Karpas-422 (cell line): ENCODE measurements around the gene WBP4. TPM values are rescaled to one million over a fixed set of nuclear protein-coding genes. Genes with fewer than 3 reads are reported as not detected.
A peak's percentile ranks its signal among the peaks of the same experiment; 100 is the strongest.
"Not testable (repeated sequence)": the region's sequence is repeated elsewhere in the genome, so short reads cannot be mapped to it uniquely, and the experiment has no call there.

Experiments
- DNase-seq: peaks from one replicate; pipeline ENCODE4 v3.0.0-alpha.2; 2015
- H2AFZ ChIP-seq: fragments of 200-600 bp; sonication (generic); 2 replicates; pipeline ENCODE4 v1.6.1; 2014; ENCODE audit warnings: antibody characterized with exemption, low read length, mixed read lengths
- H3K27ac ChIP-seq: fragments of 200-600 bp; sonication (generic); 2 replicates; pipeline ENCODE4 v1.5.1; 2014; ENCODE audit warnings: mild to moderate bottlenecking, low read length, moderate library complexity
- H3K27me3 ChIP-seq: fragments of 200-600 bp; sonication (generic); 2 replicates; pipeline ENCODE4 v1.6.1; 2014; ENCODE audit warnings: low read length, mixed read lengths
- H3K36me3 ChIP-seq: fragments of 200-600 bp; sonication (generic); 2 replicates; pipeline ENCODE4 v1.6.1; 2014; ENCODE audit warnings: low read length, mixed read lengths; ENCODE audit not compliant: insufficient read depth
- H3K4me1 ChIP-seq: fragments of 200-600 bp; sonication (generic); 2 replicates; pipeline ENCODE4 v1.6.1; 2014; ENCODE audit warnings: mild to moderate bottlenecking, low read length, mixed read lengths
- H3K4me2 ChIP-seq: fragments of 200-600 bp; sonication (generic); 2 replicates; pipeline ENCODE4 v1.6.1; 2014; ENCODE audit warnings: low read length, low read depth, mild to moderate bottlenecking; ENCODE audit not compliant: poor library complexity, severe bottlenecking
- H3K4me3 ChIP-seq: fragments of 200-600 bp; sonication (generic); 2 replicates; pipeline ENCODE4 v1.5.1; 2014; ENCODE audit warnings: mild to moderate bottlenecking, antibody characterized with exemption, low read length, mixed read lengths
- H3K79me2 ChIP-seq: fragments of 200-600 bp; sonication (generic); 2 replicates; pipeline ENCODE4 v1.6.1; 2014; ENCODE audit warnings: mild to moderate bottlenecking, low read length, mixed read lengths
- H3K9ac ChIP-seq: fragments of 200-600 bp; sonication (generic); 2 replicates; pipeline ENCODE4 v1.6.0; 2014; ENCODE audit warnings: low read length
- H3K9me2 ChIP-seq: fragments of 200-600 bp; sonication (generic), shearing (Covaris generic); replicated peaks from 2 replicates; pipeline ENCODE4 v1.6.0; 2014; ENCODE audit warnings: mild to moderate bottlenecking, low read length, moderate library complexity; ENCODE audit not compliant: insufficient read depth
- H3K9me3 ChIP-seq: fragments of 300-700, 200-600 bp; sonication (generic); 2 replicates; pipeline ENCODE4 v1.6.1; 2014; ENCODE audit warnings: low read length, mixed read lengths
- H4K20me1 ChIP-seq: fragments of 200-600 bp; sonication (generic); 2 replicates; pipeline ENCODE4 v1.6.1; 2014; ENCODE audit warnings: mild to moderate bottlenecking, antibody characterized with exemption, low read length, low read depth; ENCODE audit not compliant: insufficient read depth
- total RNA-seq: library from RNA; depleted of rRNA; stranded (reverse); fragments of >200 nt; shearing (Covaris generic); gene quantifications from 2 replicates; pipeline ENCODE4 v1.2.3, GENCODE V29; 2014; ENCODE audit warnings: low replicate concordance

Gene WBP4
- total RNA-seq, 1 experiment from 2014 or later = 4.5 TPM

DNA sequence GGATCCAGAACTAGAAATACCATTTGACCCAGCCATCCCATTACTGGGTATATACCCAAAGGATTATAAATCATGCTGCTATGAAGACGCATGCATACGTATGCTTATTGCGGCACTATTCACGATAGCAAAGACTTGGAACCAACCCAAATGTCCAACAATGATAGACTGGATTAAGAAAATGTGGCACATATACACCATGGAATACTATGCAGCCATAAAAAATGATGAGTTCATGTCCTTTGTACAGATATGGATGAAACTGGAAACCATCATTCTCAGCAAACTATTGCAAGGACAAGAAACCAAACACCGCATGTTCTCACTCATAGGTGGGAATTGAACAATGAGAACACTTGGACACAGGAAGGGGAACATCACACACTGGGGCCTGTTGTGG is 24.8 kb upstream of the WBP4 start:
- DNase-seq, H3K36me3 ChIP-seq, H3K27ac ChIP-seq, H4K20me1 ChIP-seq, H3K9ac ChIP-seq, H3K27me3 ChIP-seq, H3K4me1 ChIP-seq, H3K9me2 ChIP-seq, H3K9me3 ChIP-seq, H3K4me2 ChIP-seq, H2AFZ ChIP-seq, H3K4me3 ChIP-seq, H3K79me2 ChIP-seq: not testable (repeated sequence)

DNA sequence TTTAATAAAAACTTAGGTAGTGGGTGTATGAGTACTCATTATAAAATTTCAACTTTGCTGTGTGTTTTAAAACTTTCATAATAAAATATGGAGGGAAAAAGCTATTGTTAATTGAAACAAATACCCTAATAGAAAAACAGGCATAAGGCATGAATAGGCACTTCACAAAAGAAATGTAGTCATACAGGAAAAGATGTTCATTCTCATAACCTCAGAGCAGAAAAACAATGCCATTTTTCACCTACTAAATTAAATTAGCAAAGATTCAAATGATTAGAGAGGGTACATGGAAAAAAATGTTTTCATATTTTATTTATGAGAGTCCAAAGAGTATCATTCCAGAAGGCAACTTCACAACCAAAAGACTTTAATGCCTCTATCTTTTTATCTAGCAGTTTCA is 21.6 kb upstream of the WBP4 start:
- Histone ChIP-seq H3K9me3 (no peaks in the 10 kb centered on the region), H3K9ac (no peak overlapping the region), H3K9me2 (no peaks in the 10 kb centered on the region), H3K27ac (no peak overlapping the region), H4K20me1 (no peaks in the 10 kb centered on the region), H3K4me1 (no peaks in the 10 kb centered on the region), H3K79me2 (no peaks in the 10 kb centered on the region), H3K36me3 (no peaks in the 10 kb centered on the region), H2AFZ (no peak overlapping the region), H3K4me3 (no peak overlapping the region), H3K4me2 (no peak overlapping the region), H3K27me3 (no peaks in the 10 kb centered on the region)
- DNase-seq = no peak

DNA sequence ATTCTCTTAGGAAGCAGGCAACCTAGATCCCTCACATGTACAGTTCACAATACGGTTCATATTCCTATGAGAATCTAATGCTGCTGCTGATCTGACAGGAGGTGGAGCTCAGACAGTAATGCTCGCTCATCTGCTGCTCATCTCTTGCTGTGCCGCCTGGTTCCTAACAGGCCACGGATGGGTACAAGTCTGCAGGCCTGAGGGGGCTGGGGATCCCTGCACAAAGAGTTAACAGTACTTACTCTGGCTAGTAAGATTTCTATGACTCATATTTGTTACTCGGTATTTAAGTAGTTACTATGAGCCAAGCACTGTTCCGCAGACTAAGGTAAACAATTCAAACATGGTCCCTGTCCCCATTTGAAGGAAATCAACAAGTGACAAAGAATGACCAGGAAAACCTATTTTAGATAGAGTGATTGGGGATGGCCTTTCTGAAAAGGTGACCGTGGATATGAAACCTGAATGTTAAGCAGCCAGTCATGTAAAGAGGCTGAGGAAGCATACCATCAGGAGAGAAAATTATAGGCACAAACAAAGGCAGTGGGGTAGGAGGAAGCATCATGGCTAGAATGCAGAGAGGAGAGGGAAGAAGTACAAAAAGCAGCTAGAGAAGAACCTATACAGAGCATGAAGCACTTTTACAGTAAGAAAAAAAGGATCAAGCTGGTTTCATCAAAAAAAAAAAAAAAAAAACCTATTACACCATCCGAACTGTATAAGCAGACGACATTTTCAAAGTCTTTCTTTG is 20.6 kb upstream of the WBP4 start:
- Histone ChIP-seq H3K36me3 (no peaks in the 10 kb centered on the region), H3K27me3 (no peaks in the 10 kb centered on the region), H3K9me3 (no peaks in the 10 kb centered on the region), H3K79me2 (no peaks in the 10 kb centered on the region), H3K4me2 (no peak overlapping the region), H3K9me2 (no peaks in the 10 kb centered on the region), H2AFZ (no peak overlapping the region), H3K9ac (no peak overlapping the region), H4K20me1 (no peaks in the 10 kb centered on the region), H3K4me3 (no peak overlapping the region), H3K27ac (no peak overlapping the region), H3K4me1 (no peaks in the 10 kb centered on the region)
- DNase-seq = no peak

DNA sequence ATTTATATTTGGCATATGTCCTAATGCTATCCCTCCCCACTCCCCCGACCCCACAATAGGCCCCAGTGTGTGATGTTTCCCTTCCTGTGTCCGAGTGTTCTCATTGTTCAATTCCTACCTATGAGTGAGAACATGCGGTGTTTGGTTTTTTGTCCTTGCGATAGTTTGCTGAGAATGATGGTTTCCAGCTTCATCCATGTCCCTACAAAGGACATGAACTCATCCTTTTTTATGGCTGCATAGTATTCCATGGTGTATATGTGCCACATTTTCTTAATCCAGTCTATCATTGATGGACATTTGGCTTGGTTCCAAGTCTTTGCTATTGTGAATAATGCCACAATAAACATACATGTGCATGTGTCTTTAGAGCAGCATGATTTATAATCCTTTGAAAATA is 18.9 kb upstream of the WBP4 start:
- not testable (repeated sequence) for H3K9me2 ChIP-seq, H3K9me3 ChIP-seq, DNase-seq, H3K4me2 ChIP-seq, H3K79me2 ChIP-seq, H3K27me3 ChIP-seq, H3K4me3 ChIP-seq, H4K20me1 ChIP-seq, H3K4me1 ChIP-seq, H3K9ac ChIP-seq, H2AFZ ChIP-seq, H3K36me3 ChIP-seq, H3K27ac ChIP-seq

DNA sequence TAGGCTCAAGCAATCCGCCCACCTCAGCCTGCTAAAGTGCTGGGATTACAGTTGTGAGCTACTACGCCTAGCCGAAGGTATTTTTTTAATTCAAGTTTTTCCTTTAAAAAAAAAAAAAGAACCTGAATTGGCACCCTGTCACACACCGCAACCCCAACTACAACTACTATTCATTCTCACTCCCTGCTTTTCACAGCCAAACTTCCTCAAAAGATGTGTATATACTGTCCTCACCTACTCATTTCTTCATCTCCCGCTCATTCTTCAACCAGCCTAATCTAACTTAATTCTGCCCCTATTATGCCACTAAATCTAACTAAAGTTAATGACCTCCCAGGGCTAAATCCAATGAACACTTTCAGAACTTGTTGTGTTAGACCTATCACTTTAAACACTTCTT is 12.7 kb upstream of the WBP4 start:
- Histone ChIP-seq H3K79me2 (no peaks in the 10 kb centered on the region), H3K9me3 (no peaks in the 10 kb centered on the region), H3K4me1 (peaks cover 6% of the 10 kb centered on the region), H3K4me3 (no peak overlapping the region), H2AFZ (no peak overlapping the region), H4K20me1 (no peaks in the 10 kb centered on the region), H3K27ac (no peak overlapping the region), H3K9ac (no peak overlapping the region), H3K36me3 (no peaks in the 10 kb centered on the region), H3K9me2 (no peaks in the 10 kb centered on the region), H3K27me3 (no peaks in the 10 kb centered on the region), H3K4me2 (no peak overlapping the region)
- no peak for DNase-seq

DNA sequence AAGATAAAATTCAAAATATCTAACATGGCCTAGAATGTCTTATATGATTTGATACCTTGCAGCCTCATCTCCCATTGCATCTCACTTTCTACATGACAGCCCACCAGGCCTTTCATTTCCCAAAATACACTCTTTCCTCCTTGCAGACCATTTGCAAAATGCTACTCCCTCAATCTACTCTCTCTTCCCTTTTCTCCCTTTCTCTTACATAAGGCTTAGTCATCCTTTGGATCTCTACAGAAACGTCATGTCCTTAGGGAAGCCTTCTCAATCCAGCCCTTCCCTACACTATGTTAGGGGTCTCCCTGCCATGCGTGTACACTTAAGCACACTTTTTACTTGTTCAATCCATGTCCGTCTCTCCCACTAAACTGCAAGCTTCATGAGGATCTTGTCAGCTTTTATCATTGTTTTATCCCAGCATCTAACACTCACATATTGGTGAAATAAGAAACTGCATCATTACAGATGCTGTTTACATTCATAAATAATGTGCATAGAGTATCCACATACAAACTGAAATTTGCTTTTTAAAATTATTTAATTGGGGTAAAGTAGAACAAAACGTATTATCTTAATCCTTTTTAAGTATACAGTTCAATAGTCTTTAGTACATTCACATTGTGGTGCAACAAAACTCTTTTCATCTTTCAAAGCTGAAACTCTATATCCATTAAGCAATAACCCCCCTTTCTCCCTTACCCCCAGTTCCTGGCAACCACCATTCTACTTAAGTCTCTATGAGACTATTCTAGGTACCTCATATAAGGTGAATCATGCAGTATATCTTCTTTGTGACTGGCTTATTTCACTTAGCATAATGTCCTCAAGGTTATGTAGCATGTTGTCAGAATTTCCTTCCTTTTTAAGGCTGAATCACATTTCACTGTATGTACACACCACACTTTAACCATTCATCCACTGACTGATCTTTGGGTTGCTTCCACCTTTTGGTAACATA is 11.5 kb upstream of the WBP4 start:
- H2AFZ ChIP-seq = no peak overlapping the region
- H4K20me1 ChIP-seq = no peaks in the 10 kb centered on the region
- H3K4me1 ChIP-seq = peaks cover 17% of the 10 kb centered on the region
- H3K79me2 ChIP-seq = no peaks in the 10 kb centered on the region
- no peaks in the 10 kb centered on the region for H3K36me3 ChIP-seq
- no peak overlapping the region for H3K9ac ChIP-seq
- no peaks in the 10 kb centered on the region for H3K27me3 ChIP-seq
- H3K9me3 ChIP-seq = no peaks in the 10 kb centered on the region
- H3K4me3 ChIP-seq = no peak overlapping the region
- no peak for DNase-seq
- H3K4me2 ChIP-seq = no peak overlapping the region
- H3K9me2 ChIP-seq = no peaks in the 10 kb centered on the region
- H3K27ac ChIP-seq = no peak overlapping the region

DNA sequence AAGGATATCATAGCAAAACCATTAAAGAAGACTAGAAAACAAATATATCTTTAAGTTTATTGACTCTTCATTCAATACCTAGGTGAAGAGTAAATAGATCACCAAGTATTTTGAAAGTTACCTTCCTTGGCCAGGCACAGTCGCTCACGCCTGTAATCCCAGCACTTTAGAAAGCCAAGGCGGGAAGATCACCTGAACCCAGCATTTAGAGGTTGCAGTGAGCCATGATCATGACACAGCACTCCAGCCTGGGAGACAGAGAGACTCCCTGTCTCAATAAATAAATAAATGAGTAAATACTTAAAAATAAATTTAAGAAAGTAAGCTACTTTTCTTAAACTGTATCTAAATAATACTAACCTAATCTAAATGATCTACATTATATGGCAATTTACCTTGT is 8.9 kb upstream of the WBP4 start:
- DNase-seq = no peak
- Histone ChIP-seq H3K27me3 (no peaks in the 10 kb centered on the region), H3K4me2 (no peak overlapping the region), H3K27ac (no peak overlapping the region), H4K20me1 (no peaks in the 10 kb centered on the region), H2AFZ (no peak overlapping the region), H3K9me2 (no peaks in the 10 kb centered on the region), H3K9ac (no peak overlapping the region), H3K4me1 (peaks cover 21% of the 10 kb centered on the region), H3K9me3 (no peaks in the 10 kb centered on the region), H3K36me3 (no peaks in the 10 kb centered on the region), H3K79me2 (no peaks in the 10 kb centered on the region), H3K4me3 (no peak overlapping the region)

DNA sequence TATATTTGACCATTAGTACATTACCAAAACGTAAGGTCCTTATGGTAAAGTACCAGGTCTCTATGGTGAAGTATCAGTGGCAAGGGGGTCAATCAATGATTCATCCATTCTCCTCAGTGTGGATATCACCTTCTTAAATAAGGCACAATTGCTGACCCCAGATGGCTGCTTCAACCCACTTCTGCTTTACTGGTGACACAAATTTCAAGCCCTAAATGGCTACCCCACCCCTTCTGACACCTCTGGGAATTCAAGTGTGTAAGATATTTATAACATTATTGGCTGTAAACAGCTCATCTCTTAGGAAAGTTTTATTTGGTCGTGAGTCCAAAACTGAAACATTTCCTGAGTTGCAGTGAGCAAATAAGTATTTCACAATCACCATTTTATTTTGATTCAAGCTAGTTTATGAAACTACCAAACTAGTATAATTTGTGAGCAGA is 7.9 kb upstream of the WBP4 start:
- H3K27me3 ChIP-seq = no peaks in the 10 kb centered on the region
- H3K27ac ChIP-seq = no peak overlapping the region
- no peak overlapping the region for H2AFZ ChIP-seq
- peak overlapping the region; percentile 51 for H3K4me2 ChIP-seq
- H3K79me2 ChIP-seq = no peaks in the 10 kb centered on the region
- no peaks in the 10 kb centered on the region for H3K36me3 ChIP-seq
- H3K4me1 ChIP-seq = peaks cover 21% of the 10 kb centered on the region
- no peak overlapping the region for H3K4me3 ChIP-seq
- H3K9me2 ChIP-seq = no peaks in the 10 kb centered on the region
- H4K20me1 ChIP-seq = no peaks in the 10 kb centered on the region
- DNase-seq = no peak
- H3K9me3 ChIP-seq = no peaks in the 10 kb centered on the region
- no peak overlapping the region for H3K9ac ChIP-seq
